ENCODE measurements around the gene TIPRL.

Gene TIPRL

GRCh38 chr1:168216171-168216570 lies 37.4 kb downstream of the TIPRL start:
- no peak overlapping the region for H3K9ac ChIP-seq
- H3K79me2 ChIP-seq = no peaks in the 10 kb centered on the region
- no peaks in the 10 kb centered on the region for H3K27me3 ChIP-seq (ENCODE audit: control insufficient read depth, insufficient read depth, low read length)
- no peak overlapping the region for H3K27ac ChIP-seq
- H3K9me3 ChIP-seq (ENCODE audit: control insufficient read depth, low read length) = no peaks in the 10 kb centered on the region
- H2AFZ ChIP-seq = no peak overlapping the region
- no peak for TF ChIP-seq CTCF (IDR thresholded peaks at IDR 0.05)
- H3K36me3 ChIP-seq (ENCODE audit: control insufficient read depth, insufficient read depth, low read length) = no peaks in the 10 kb centered on the region
- H3K4me3 ChIP-seq (ENCODE audit: low read depth, low read length) = no peak overlapping the region
- no peak overlapping the region for H3K4me2 ChIP-seq (ENCODE audit: low read length)
- no peaks in the 10 kb centered on the region for H3K4me1 ChIP-seq

- Histone ChIP-seq H3K9ac (no peak overlapping the region), H3K27me3 (ENCODE audit: control insufficient read depth, insufficient read depth, low read length) (no peaks in the 10 kb centered on the region), H3K9me3 (ENCODE audit: control insufficient read depth, low read length) (no peaks in the 10 kb centered on the region), H3K4me3 (ENCODE audit: low read depth, low read length) (no peak overlapping the region), H3K27ac (no peak overlapping the region), H3K79me2 (no peaks in the 10 kb centered on the region), H2AFZ (no peak overlapping the region), H3K4me2 (ENCODE audit: low read length) (no peak overlapping the region), H3K36me3 (ENCODE audit: control insufficient read depth, insufficient read depth, low read length) (no peaks in the 10 kb centered on the region), H3K4me1 (no peaks in the 10 kb centered on the region)
- TF ChIP-seq CTCF (IDR thresholded peaks at IDR 0.05) = no peak
These were observed 38.9 kb downstream of the TIPRL start for GRCh38 chr1:168217664-168218063.

DNA sequence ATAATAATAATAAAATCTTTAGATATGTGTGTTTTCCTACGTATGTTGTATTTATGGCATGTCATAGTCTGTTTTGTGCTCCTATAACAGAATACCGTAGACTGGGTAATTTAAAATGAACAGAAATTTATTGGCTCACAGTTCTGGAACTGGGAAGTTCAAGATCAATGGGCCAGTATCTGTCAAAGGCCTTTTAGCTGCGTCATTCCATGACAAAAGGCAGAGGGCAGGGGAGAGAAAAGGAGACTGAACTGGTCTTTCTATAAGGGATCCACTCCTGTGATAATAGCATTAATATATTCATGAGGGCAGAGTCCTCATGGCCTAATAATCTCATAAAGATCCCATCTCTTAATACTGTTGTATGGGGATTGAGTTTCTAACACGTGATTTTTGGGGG lies 39.9 kb downstream of the TIPRL start:
- no peak overlapping the region for H2AFZ ChIP-seq
- no peak overlapping the region for H3K4me3 ChIP-seq (ENCODE audit: low read depth, low read length)
- TF ChIP-seq CTCF (IDR thresholded peaks at IDR 0.05) = no peak
- no peaks in the 10 kb centered on the region for H3K79me2 ChIP-seq
- no peaks in the 10 kb centered on the region for H3K4me1 ChIP-seq
- H3K9ac ChIP-seq = no peak overlapping the region
- H3K9me3 ChIP-seq (ENCODE audit: control insufficient read depth, low read length) = no peaks in the 10 kb centered on the region
- H3K4me2 ChIP-seq (ENCODE audit: low read length) = no peak overlapping the region
- H3K36me3 ChIP-seq (ENCODE audit: control insufficient read depth, insufficient read depth, low read length) = no peaks in the 10 kb centered on the region
- no peaks in the 10 kb centered on the region for H3K27me3 ChIP-seq (ENCODE audit: control insufficient read depth, insufficient read depth, low read length)
- no peak overlapping the region for H3K27ac ChIP-seq

GRCh38 chr1:168220470-168220871 lies 41.7 kb downstream of the TIPRL start:
- Histone ChIP-seq H3K79me2 (no peaks in the 10 kb centered on the region), H2AFZ (no peak overlapping the region), H3K36me3 (ENCODE audit: control insufficient read depth, insufficient read depth, low read length) (no peaks in the 10 kb centered on the region), H3K27ac (no peak overlapping the region), H3K9ac (no peak overlapping the region), H3K4me2 (ENCODE audit: low read length) (no peak overlapping the region), H3K27me3 (ENCODE audit: control insufficient read depth, insufficient read depth, low read length) (no peaks in the 10 kb centered on the region), H3K4me1 (no peaks in the 10 kb centered on the region), H3K9me3 (ENCODE audit: control insufficient read depth, low read length) (no peaks in the 10 kb centered on the region), H3K4me3 (ENCODE audit: low read depth, low read length) (no peak overlapping the region)
- no peak for TF ChIP-seq CTCF (IDR thresholded peaks at IDR 0.05)

DNA sequence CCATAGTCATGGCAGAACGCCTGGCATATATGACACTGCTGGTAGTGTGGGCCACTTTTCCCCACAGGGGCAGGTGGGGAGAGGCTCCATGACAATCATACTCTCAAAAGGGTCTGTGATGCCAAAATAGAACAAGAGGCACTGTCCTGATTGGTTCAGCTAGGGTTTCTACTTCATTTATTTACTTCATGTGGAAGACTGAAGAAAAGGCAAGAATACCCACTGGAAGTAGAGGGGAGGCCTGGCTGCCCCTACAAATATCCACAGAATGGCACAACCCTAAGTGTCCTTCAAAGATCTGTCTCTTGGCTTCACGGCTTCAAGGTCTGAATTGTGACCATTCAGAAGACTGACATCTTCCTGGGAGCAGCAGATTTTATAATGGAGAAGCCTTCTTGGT lies 42.5 kb downstream of the TIPRL start:
- Histone ChIP-seq H3K9ac (no peak overlapping the region), H2AFZ (no peak overlapping the region), H3K79me2 (no peaks in the 10 kb centered on the region), H3K27ac (no peak overlapping the region), H3K4me2 (ENCODE audit: low read length) (no peak overlapping the region), H3K36me3 (ENCODE audit: control insufficient read depth, insufficient read depth, low read length) (no peaks in the 10 kb centered on the region), H3K4me3 (ENCODE audit: low read depth, low read length) (no peak overlapping the region), H3K27me3 (ENCODE audit: control insufficient read depth, insufficient read depth, low read length) (no peaks in the 10 kb centered on the region), H3K4me1 (no peaks in the 10 kb centered on the region), H3K9me3 (ENCODE audit: control insufficient read depth, low read length) (no peaks in the 10 kb centered on the region)
- TF ChIP-seq CTCF (IDR thresholded peaks at IDR 0.05) = no peak
